HEK293T (cell line): ENCODE measurements around the gene MGAT4C.

ENCODE experiments used
- CTCF ChIA-PET: fragments of 350-600 bp; formaldehyde crosslinking; extraction: SDS; loops from one replicate; lab custom pipeline; 2021; ENCODE audit warnings: antibody characterized with exemption, inconsistent platforms; lab: Yijun Ruan, JAX
- POLR2A ChIA-PET: fragments of 350-600 bp; formaldehyde crosslinking; extraction: SDS; loops from one replicate; lab custom pipeline; 2020; ENCODE audit warnings: antibody characterized with exemption, inconsistent platforms; lab: Yijun Ruan, JAX
- DNase-seq: peaks from one replicate; pipeline ENCODE4 v3.0.0; 2012; ENCODE audit warnings: mixed read lengths; ENCODE audit errors: extremely low spot score
- ARNT ChIP-seq: fragments of 450-650 bp; IDR thresholded peaks from 2 replicates; pipeline ENCODE4 v1.6.1; 2017; ENCODE audit warnings: mild to moderate bottlenecking
- BHLHE40 ChIP-seq: fragments of 450-650 bp; IDR thresholded peaks from 2 replicates; pipeline ENCODE4 v1.6.1; 2016; ENCODE audit warnings: mild to moderate bottlenecking, moderate library complexity, borderline replicate concordance
- CTBP1 ChIP-seq: fragments of 450-650 bp; IDR thresholded peaks from 2 replicates; pipeline ENCODE4 v1.6.1; 2016; ENCODE audit warnings: borderline replicate concordance
- ELF4 ChIP-seq: fragments of 450-650 bp; IDR thresholded peaks from 2 replicates; pipeline ENCODE4 v1.6.1; 2017; ENCODE audit warnings: antibody characterized with exemption
- FOXA1 ChIP-seq: fragments of 450-650 bp; IDR thresholded peaks from 2 replicates; pipeline ENCODE4 v1.6.1; 2016; ENCODE audit warnings: mild to moderate bottlenecking
- FOXK2 ChIP-seq: fragments of 450-650 bp; IDR thresholded peaks from 2 replicates; pipeline ENCODE4 v1.6.1; 2016; ENCODE audit warnings: mild to moderate bottlenecking
- FOXM1 ChIP-seq: fragments of 450-650 bp; IDR thresholded peaks from 2 replicates; pipeline ENCODE4 v1.6.1; 2017; ENCODE audit warnings: mild to moderate bottlenecking, borderline replicate concordance
- HDGF ChIP-seq: fragments of 450-650 bp; IDR thresholded peaks from 2 replicates; pipeline ENCODE4 v1.6.1; 2017; ENCODE audit warnings: antibody characterized with exemption, borderline replicate concordance
- L3MBTL2 ChIP-seq: fragments of 450-650 bp; conservative IDR thresholded peaks from 2 replicates; pipeline ENCODE4 v1.6.1; 2016; ENCODE audit warnings: mild to moderate bottlenecking
- LEF1 ChIP-seq: fragments of 450-650 bp; IDR thresholded peaks from 2 replicates; pipeline ENCODE4 v1.6.1; 2017; ENCODE audit warnings: mild to moderate bottlenecking, borderline replicate concordance
- NFRKB ChIP-seq: fragments of 450-650 bp; IDR thresholded peaks from 2 replicates; pipeline ENCODE4 v1.6.1; 2016; ENCODE audit warnings: mild to moderate bottlenecking, moderate library complexity
- SP1 ChIP-seq: fragments of 450-650 bp; IDR thresholded peaks from 2 replicates; pipeline ENCODE4 v1.6.1; 2017
- SUZ12 ChIP-seq: fragments of 450-650 bp; IDR thresholded peaks from 2 replicates; pipeline ENCODE4 v1.6.1; 2016; ENCODE audit warnings: mild to moderate bottlenecking
- TARDBP ChIP-seq: fragments of 450-650 bp; IDR thresholded peaks from 2 replicates; pipeline ENCODE4 v1.6.1; 2016
- ZNF384 ChIP-seq: fragments of 450-650 bp; IDR thresholded peaks from 2 replicates; pipeline ENCODE4 v1.6.1; 2016
- TF ChIP-seq, protein P1 (sequence below): fragments of 450-650 bp; IDR thresholded peaks from 2 replicates; pipeline ENCODE4 v1.6.1; 2016

Gene MGAT4C

GRCh38 chr12:85955127-85955526, 301.1 kb downstream of the MGAT4C start:
- CTCF ChIA-PET: no interaction called here
- TF ChIP-seq TARDBP: no peak
- no peak for TF ChIP-seq SUZ12
- TF ChIP-seq ARNT: no peak
- TF ChIP-seq NFRKB: no peak
- TF ChIP-seq L3MBTL2: no peak
- TF ChIP-seq BHLHE40: no peak
- TF ChIP-seq FOXM1: no peak
- TF ChIP-seq, protein P1, sequence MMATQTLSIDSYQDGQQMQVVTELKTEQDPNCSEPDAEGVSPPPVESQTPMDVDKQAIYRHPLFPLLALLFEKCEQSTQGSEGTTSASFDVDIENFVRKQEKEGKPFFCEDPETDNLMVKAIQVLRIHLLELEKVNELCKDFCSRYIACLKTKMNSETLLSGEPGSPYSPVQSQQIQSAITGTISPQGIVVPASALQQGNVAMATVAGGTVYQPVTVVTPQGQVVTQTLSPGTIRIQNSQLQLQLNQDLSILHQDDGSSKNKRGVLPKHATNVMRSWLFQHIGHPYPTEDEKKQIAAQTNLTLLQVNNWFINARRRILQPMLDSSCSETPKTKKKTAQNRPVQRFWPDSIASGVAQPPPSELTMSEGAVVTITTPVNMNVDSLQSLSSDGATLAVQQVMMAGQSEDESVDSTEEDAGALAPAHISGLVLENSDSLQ: no peak
- TF ChIP-seq SP1: no peak
- no peak for TF ChIP-seq HDGF
- no peak for TF ChIP-seq ELF4
- TF ChIP-seq LEF1: no peak
- no peak for TF ChIP-seq ZNF384
- TF ChIP-seq FOXA1: no peak
- DNase-seq: no peak
- POLR2A ChIA-PET: no interaction called here

GRCh38 chr12:85951823-85952222, 304.4 kb downstream of the MGAT4C start:
- ChIA-PET POLR2A (no interaction called here), CTCF (no interaction called here)
- no peak for DNase-seq
- TF ChIP-seq ARNT (no peak), SUZ12 (no peak), TARDBP (no peak), FOXK2 (no peak), FOXM1 (no peak)

GRCh38 chr12:85949253-85949652, 306.9 kb downstream of the MGAT4C start:
- POLR2A ChIA-PET: no interaction called here
- TF ChIP-seq NFRKB (no peak), HDGF (no peak), SP1 (no peak), BHLHE40 (no peak), LEF1 (no peak), TARDBP (no peak)
- CTCF ChIA-PET: no interaction called here

DNA sequence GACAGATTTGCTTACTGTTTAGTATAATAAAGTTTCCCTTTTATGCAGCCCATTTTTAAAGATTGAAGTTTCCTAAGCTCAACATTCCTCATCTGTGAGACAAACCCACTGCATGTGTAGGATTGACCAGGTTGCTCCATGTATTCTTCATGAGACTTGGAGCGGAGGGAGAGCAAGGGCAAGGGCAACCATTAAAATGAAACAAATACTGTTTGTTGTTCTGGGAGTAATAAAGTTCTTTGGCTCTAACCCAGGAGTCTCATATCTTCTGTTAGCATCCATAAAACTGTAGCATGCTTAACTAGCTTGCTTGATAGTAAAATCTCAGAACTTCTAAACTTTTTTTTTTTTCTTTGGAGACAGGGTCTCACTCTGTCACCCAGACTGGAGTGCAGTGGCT, 307.9 kb downstream of the MGAT4C start:
- ChIA-PET CTCF (interaction anchor here (0.6 kb wide), 1 partner anchor 237 kb away, joined by 3 read pairs; no protein-coding TSS in a partner anchor), POLR2A (no interaction called here)
- no peak for DNase-seq
- TF ChIP-seq FOXA1: no peak
- no peak for TF ChIP-seq BHLHE40
- no peak for TF ChIP-seq ELF4
- no peak for TF ChIP-seq SUZ12
- TF ChIP-seq HDGF: no peak
- no peak for TF ChIP-seq NFRKB
- TF ChIP-seq SP1: no peak

More at GRCh38 chr12:85949253-85949652, 306.9 kb downstream of the MGAT4C start:
- no peak for DNase-seq

DNA sequence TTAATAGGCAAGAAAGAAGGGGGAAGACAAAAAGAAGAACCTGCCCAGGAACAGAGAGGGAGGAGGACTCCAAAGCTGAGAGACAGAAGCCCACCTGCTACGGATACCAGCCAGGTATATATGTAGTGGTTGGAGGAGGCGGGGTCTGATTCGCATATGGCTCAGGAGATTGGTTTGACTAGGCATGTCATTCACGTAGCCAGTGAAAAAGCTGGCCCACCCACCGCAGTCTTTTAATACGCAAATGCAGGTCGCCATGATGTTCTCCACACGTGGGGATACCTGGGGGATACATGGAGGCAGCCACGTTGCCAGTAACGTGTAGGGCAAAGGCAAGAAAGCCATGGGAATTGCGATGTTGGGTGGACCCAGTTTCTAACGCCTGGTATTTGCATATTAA, 308.9 kb downstream of the MGAT4C start:
- POLR2A ChIA-PET: no interaction called here
- CTCF ChIA-PET: no interaction called here

GRCh38 chr12:85946375-85946774, 309.8 kb downstream of the MGAT4C start:
- CTCF ChIA-PET: no interaction called here
- TF ChIP-seq FOXM1: no peak
- no peak for TF ChIP-seq NFRKB
- TF ChIP-seq ARNT: no peak
- TF ChIP-seq HDGF: no peak
- TF ChIP-seq L3MBTL2: no peak
- TF ChIP-seq FOXA1: no peak
- TF ChIP-seq TARDBP: no peak
- TF ChIP-seq BHLHE40: no peak
- TF ChIP-seq CTBP1: no peak
- no peak for TF ChIP-seq FOXK2
- no peak for TF ChIP-seq ELF4
- no peak for TF ChIP-seq SUZ12
- DNase-seq: no peak
- POLR2A ChIA-PET: no interaction called here

More for the DNA sequence above, 308.9 kb downstream of the MGAT4C start:
- no peak for TF ChIP-seq FOXK2
- no peak for TF ChIP-seq CTBP1
- no peak for TF ChIP-seq TARDBP
- TF ChIP-seq, protein P1: no peak
- no peak for TF ChIP-seq SP1
- TF ChIP-seq ZNF384: no peak
- TF ChIP-seq L3MBTL2: no peak
- no peak for TF ChIP-seq LEF1
- no peak for TF ChIP-seq ELF4
- no peak for TF ChIP-seq HDGF
- no peak for TF ChIP-seq NFRKB
- TF ChIP-seq ARNT: no peak
- no peak for TF ChIP-seq FOXA1
- no peak for DNase-seq

GRCh38 chr12:85927166-85927565, 329.0 kb downstream of the MGAT4C start:
- DNase-seq: no peak
- POLR2A ChIA-PET: no interaction called here
- TF ChIP-seq ARNT: no peak
- TF ChIP-seq TARDBP: no peak
- CTCF ChIA-PET: no interaction called here
